Lung (tissue), 12 donors: ENCODE results near the gene DEFB123. TPM values are rescaled to one million over a fixed set of nuclear protein-coding genes. Genes with fewer than 3 reads are reported as not detected.

Source experiments
- ATAC-seq: fragments of 200-7000 bp; cut with Tn5 transposase; one replicate; pipeline ENCODE4 v1.9.1; 2020; ENCODE audit warnings: moderate number of reproducible peaks; ENCODE audit not compliant: insufficient read depth, low FRiP score
- DNase-seq, 3 donors: peaks; one replicate each; pipeline ENCODE4 v3.0.0-alpha.2; 2013 to 2017
- H3K27ac ChIP-seq, 2 donors: one replicate each; pipeline ENCODE4 v1.5.1; 2013; ENCODE audit warnings: mild to moderate bottlenecking in 2 of 2, moderate library complexity in 2 of 2, control low read depth in 1 of 2, inconsistent platforms in 1 of 2, low read depth in 1 of 2, low read length in 1 of 2
- H3K27me3 ChIP-seq, 3 donors: one replicate each; pipeline ENCODE4 v1.5.1; 2013; ENCODE audit warnings: low read length in 2 of 3; ENCODE audit not compliant: control insufficient read depth in 3 of 3, insufficient read depth in 3 of 3
- H3K36me3 ChIP-seq, 4 donors: one replicate each; pipeline ENCODE4 v1.5.1; 2013; ENCODE audit warnings: low read length in 4 of 4, mild to moderate bottlenecking in 1 of 4, moderate library complexity in 1 of 4; ENCODE audit not compliant: control insufficient read depth in 4 of 4, insufficient read depth in 4 of 4
- H3K4me1 ChIP-seq, 5 donors: one replicate each; pipeline ENCODE4 v1.5.1; 2013; ENCODE audit warnings: low read length in 5 of 5, mild to moderate bottlenecking in 2 of 5, moderate library complexity in 1 of 5; ENCODE audit not compliant: control insufficient read depth in 5 of 5, insufficient read depth in 5 of 5
- H3K4me3 ChIP-seq: one replicate; pipeline ENCODE4 v1.5.1; 2013; ENCODE audit warnings: mild to moderate bottlenecking, control low read depth, moderate library complexity
- H3K9ac ChIP-seq, 2 donors: one replicate each; pipeline ENCODE4 v1.5.1; 2013; ENCODE audit warnings: low read length in 2 of 2, control low read depth in 1 of 2; ENCODE audit not compliant: insufficient read depth in 1 of 2
- H3K9me3 ChIP-seq, 4 donors: one replicate each; pipeline ENCODE4 v1.5.1; 2013; ENCODE audit warnings: low read length in 3 of 4, mild to moderate bottlenecking in 1 of 4, moderate library complexity in 1 of 4; ENCODE audit not compliant: control insufficient read depth in 4 of 4, insufficient read depth in 3 of 4
- WGBS, 2 donors: extraction: QIAGEN DNeasy Blood & Tissue Kit; methylation state at CpG; one replicate each; pipeline ENCODE4 v1.1.7; 2013; 5-methylcytosine and 5-hydroxymethylcytosine counted together
- polyA plus RNA-seq, 2 donors: library from polyadenylated mRNA; stranded (reverse); fragments of 200-250 nt; gene quantifications; one replicate each; pipeline ENCODE4 v1.2.1, GENCODE V29; 2013
- total RNA-seq, 2 donors: library from RNA; depleted of rRNA in 1 of 2; stranded (reverse); fragments of >200 nt in 1 of 2; gene quantifications; one replicate each; pipeline ENCODE4 v1.2.1, GENCODE V29; 2014 to 2021
- TF ChIP-seq, protein P1 (sequence below): IDR thresholded peaks from 2 replicates; pipeline ENCODE4 v1.5.1; 2012; ENCODE audit warnings: mild to moderate bottlenecking; ENCODE audit errors: control extremely low read depth, extremely low read depth
- donor health status: control.
- donor health status: control.
- donor health status: Bipolar disorder and iron deficiency.
- donor health status: healthy.
- donor health status: DM: yes; HTN: yes; CAD: no.

The DEFB123 gene
- total and polyA plus RNA-seq, 4 donors: not detected

GRCh38 chr20:31475472-31476293 is 35.3 kb downstream of the DEFB123 start:
- Histone ChIP-seq H3K9ac (peak overlapping the region; percentile 49 to 50), H3K27me3 (peaks cover 0 to 13% (median 0%) of the 10 kb centered on the region in 3 donors), H3K4me1 (peaks cover 0 to 16% (median 3%) of the 10 kb centered on the region in 5 donors), H3K36me3 (no peaks in the 10 kb centered on the region), H3K9me3 (peaks cover 0 to 4% (median 0%) of the 10 kb centered on the region in 4 donors), H3K4me3 (no peak overlapping the region), H3K27ac (no peak overlapping the region)
- WGBS, 2 donors: 4 to 5% methylated on average over 28 to 29 of the region's 29 CpGs
- DNase-seq: no peak
- TF ChIP-seq, protein P1, sequence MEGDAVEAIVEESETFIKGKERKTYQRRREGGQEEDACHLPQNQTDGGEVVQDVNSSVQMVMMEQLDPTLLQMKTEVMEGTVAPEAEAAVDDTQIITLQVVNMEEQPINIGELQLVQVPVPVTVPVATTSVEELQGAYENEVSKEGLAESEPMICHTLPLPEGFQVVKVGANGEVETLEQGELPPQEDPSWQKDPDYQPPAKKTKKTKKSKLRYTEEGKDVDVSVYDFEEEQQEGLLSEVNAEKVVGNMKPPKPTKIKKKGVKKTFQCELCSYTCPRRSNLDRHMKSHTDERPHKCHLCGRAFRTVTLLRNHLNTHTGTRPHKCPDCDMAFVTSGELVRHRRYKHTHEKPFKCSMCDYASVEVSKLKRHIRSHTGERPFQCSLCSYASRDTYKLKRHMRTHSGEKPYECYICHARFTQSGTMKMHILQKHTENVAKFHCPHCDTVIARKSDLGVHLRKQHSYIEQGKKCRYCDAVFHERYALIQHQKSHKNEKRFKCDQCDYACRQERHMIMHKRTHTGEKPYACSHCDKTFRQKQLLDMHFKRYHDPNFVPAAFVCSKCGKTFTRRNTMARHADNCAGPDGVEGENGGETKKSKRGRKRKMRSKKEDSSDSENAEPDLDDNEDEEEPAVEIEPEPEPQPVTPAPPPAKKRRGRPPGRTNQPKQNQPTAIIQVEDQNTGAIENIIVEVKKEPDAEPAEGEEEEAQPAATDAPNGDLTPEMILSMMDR: no peak
- peak; percentile 35 for ATAC-seq

DNA sequence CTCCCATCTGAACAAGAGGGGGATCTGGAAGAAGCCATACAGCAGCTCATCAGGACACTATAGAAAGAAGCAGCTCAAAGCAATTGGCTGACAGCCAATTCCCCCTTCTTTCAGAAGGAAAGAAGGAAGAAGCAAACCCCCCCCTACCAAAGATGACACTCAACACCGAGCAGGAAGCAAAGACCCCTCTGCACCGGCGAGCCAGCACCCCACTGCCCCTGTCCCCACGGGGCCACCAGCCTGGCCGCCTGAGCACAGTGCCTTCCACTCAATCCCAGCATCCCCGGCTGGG is 35.8 kb downstream of the DEFB123 start:
- ATAC-seq: no peak
- TF ChIP-seq, protein P1: no peak
- Histone ChIP-seq H3K4me1 (peaks cover 0 to 16% (median 3%) of the 10 kb centered on the region in 5 donors), H3K36me3 (no peaks in the 10 kb centered on the region), H3K9me3 (peaks cover 0 to 4% (median 0%) of the 10 kb centered on the region in 4 donors), H3K4me3 (no peak overlapping the region), H3K27ac (no peak overlapping the region), H3K27me3 (peaks cover 0 to 13% (median 0%) of the 10 kb centered on the region in 3 donors), H3K9ac (peak overlapping the region in 1 of 2 donors; percentile 50)
- DNase-seq: peak in 2 of 3 donors; percentile 51 to 71
- WGBS, 2 donors: 47 to 52% methylated on average over 6 of the region's 6 CpGs

DNA sequence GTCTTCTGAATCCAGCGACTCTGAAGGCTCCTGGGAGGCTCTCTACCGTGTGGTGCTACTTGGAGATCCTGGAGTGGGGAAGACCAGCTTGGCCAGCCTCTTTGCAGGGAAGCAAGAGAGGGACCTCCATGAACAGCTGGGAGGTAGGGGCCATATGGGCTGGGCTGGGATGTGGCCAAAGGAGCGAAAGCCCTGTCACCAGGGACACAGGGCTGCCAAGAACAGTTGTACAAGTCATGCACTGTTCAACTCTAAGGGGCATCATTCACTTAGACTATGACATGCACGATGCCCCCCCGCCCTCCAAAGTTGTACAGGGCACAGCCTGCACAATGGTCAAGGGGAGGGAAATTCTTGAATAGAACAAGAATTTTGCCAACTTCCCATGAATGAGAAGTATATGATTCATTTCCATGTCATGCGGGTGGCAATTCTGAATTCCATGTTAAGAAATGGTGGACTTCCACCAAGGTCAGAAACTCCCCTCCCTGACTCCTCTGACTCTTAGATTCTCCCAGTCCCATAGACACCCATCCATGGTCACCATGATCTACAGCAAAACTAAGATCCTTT is 36.3 kb downstream of the DEFB123 start:
- no peak overlapping the region for H3K27ac ChIP-seq
- TF ChIP-seq, protein P1: no peak
- peaks cover 0 to 13% (median 0%) of the 10 kb centered on the region in 3 donors for H3K27me3 ChIP-seq
- no peak overlapping the region for H3K4me3 ChIP-seq
- 73 to 85% methylated on average over 6 of the region's 6 CpGs for WGBS, 2 donors
- H3K36me3 ChIP-seq: peaks cover 0 to 3% (median 0%) of the 10 kb centered on the region in 4 donors
- H3K4me1 ChIP-seq: peaks cover 0 to 16% (median 3%) of the 10 kb centered on the region in 5 donors
- ATAC-seq (no peak), DNase-seq (no peak)
- peaks cover 0 to 4% (median 0%) of the 10 kb centered on the region in 4 donors for H3K9me3 ChIP-seq
- H3K9ac ChIP-seq: no peak overlapping the region
